Epidermal melanocyte (primary cell): Measurements from ENCODE around the gene BST1.

ENCODE experiments used
- DNase-seq: peaks from one replicate; pipeline ENCODE4 v3.0.0; 2011; ENCODE audit warnings: low spot score; ENCODE audit not compliant: insufficient read length

Gene BST1

DNA sequence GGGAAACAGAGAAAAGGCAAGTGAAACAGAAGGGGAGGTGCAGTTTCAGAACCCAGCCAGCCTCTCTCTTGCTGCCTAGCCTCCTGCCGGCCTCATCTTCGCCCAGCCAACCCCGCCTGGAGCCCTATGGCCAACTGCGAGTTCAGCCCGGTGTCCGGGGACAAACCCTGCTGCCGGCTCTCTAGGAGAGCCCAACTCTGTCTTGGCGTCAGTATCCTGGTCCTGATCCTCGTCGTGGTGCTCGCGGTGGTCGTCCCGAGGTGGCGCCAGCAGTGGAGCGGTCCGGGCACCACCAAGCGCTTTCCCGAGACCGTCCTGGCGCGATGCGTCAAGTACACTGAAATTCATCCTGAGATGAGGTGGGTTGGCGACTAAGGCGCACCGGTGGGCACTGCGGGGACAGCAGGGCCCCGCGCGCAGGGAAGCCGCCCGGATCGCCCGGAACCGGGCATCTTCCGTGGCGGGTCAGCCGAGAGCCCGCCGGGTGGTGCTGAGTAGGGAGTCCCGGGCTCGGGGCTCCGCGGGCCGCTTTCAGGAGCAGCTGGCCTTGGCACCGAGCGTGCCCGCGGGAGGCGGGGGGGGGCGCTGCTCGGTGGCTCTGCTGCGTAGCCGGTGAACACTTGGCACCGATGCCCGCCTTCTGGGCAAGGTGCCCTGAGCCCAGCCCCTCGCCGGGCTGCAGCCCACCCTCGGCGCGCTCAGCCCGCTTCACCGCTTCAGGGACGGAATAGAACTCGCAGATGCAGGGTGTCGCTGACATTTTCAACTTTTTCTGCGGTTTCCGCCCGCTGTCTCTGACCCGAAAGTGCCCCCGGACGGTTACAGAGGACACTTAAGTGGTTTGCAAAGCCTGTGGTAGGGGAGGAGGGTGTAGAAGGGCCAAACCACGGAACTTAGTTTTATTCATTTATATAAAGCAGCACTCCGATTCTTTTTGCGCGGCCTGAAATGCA is 75.7 kb downstream of the BST1 start, which contains the start of gene CD38:
Gene CD38 (plus strand): TSS at position 40 of the 953 bp plus-strand sequence. CDS start 87 bp downstream, at position 127.
- no peak for DNase-seq

- DNase-seq: peak; percentile 29
Observed at GRCh38 chr4:15779306-15779705, 76.4 kb downstream of the BST1 start.

DNA sequence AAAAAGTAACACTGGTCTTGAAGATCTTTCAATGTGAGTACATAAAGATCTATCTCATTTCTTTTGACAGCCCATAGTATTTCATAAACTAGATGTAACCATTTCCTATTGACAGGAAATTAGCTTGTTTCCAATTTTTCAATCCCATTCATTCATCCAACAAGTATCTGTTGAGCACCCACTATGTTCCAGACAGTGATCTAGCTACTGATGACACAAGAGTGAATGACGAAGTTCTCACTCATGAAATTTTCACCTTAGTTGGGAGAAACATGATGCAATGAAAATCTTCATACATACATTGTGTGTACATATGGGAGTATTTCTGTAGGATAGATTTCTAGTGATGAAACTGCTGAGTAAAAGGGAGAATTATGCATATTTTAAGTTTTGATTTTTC is 76.9 kb downstream of the BST1 start:
- no peak for DNase-seq

DNA sequence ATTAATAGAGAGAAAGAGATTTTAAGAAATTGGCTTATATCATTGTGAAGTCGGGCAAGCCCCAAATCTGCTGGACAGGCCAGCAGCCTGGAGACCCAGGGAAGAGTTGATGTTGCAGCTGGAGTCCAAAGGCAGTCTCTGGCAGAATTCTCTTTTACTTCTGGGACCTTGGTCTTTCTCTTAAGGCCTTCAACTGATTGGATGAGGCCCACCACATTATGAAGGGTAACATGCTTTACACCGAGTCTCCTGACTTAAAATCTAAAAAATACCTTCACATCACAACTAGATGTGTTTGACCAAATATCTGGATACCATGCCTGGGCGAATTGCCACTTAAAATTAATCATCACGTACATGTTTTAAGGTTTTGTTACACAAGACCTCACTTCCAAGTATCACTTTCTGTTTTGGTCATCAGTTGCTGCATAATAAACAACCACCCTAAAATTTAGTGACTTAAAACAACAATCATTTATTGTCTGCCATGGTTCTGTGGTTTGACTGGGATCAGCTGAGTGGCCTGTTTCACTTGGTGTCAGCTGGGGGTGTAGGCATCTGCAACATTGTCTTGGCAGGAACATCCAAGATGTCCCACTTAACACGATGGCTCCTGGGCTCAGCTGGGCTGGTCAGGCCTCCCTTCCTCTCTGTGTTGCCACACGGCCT is 78.7 kb downstream of the BST1 start:
- DNase-seq: no peak
